Peyer's patch (tissue), 4 donors: ENCODE data around the gene RIIAD1. TPM values are rescaled to one million over a fixed set of nuclear protein-coding genes. Genes with fewer than 3 reads are reported as not detected.

Source experiments
- DNase-seq, 3 donors: peaks; one replicate each; pipeline ENCODE4 v3.0.0-alpha.2; 2017 to 2019
- H3K27ac ChIP-seq, 4 donors: fragments of 200-600 bp; sonication (generic); one replicate each; pipeline ENCODE4 v1.5.1; 2016 to 2019
- H3K27me3 ChIP-seq, 2 donors: fragments of 200-600 bp; sonication (generic); one replicate each; pipeline ENCODE4 v1.5.1; 2019
- H3K36me3 ChIP-seq, 3 donors: fragments of 200-600 bp; sonication (generic); one replicate each; pipeline ENCODE4 v1.5.1; 2016 to 2019
- H3K4me1 ChIP-seq, 4 donors: fragments of 200-600 bp; sonication (generic); one replicate each; pipeline ENCODE4 v1.5.1; 2016 to 2019
- H3K4me3 ChIP-seq, 4 donors: fragments of 200-600 bp; sonication (generic); 1 replicate in 3 of 4; 2 replicates in 1 of 4; pipeline ENCODE4 v1.5.1; 2016 to 2019; ENCODE audit warnings: mild to moderate bottlenecking in 1 of 4
- H3K9me3 ChIP-seq, 4 donors: fragments of 200-600 bp; sonication (generic); one replicate each; pipeline ENCODE4 v1.5.1; 2016 to 2019; ENCODE audit warnings: mild to moderate bottlenecking in 1 of 4
- POLR2A ChIP-seq, 2 donors: fragments of 450-650 bp; IDR thresholded peaks; one replicate each; pipeline ENCODE4 v1.5.1; 2017; ENCODE audit warnings: antibody characterized with exemption in 2 of 2, mild to moderate bottlenecking in 2 of 2, moderate library complexity in 2 of 2
- total RNA-seq, 4 donors: library from RNA; depleted of rRNA; stranded (reverse); fragments of >200 nt; gene quantifications; one replicate each; pipeline ENCODE4 v1.1.0, GENCODE V29; 2016
- TF ChIP-seq, protein P1 (sequence below), 6 experiments: fragments of 450-650 bp in 4 of 6; fragments of 200-600 bp in 2 of 6; sonication (generic) in 1 of 6; IDR thresholded peaks; one replicate each; pipeline ENCODE4 v1.5.1; 2017 to 2019; ENCODE audit warnings: antibody characterized with exemption in 6 of 6, mild to moderate bottlenecking in 3 of 6, moderate library complexity in 1 of 6

RIIAD1 gene
- total RNA-seq, 4 donors from 2014 or later, result not detected

DNA sequence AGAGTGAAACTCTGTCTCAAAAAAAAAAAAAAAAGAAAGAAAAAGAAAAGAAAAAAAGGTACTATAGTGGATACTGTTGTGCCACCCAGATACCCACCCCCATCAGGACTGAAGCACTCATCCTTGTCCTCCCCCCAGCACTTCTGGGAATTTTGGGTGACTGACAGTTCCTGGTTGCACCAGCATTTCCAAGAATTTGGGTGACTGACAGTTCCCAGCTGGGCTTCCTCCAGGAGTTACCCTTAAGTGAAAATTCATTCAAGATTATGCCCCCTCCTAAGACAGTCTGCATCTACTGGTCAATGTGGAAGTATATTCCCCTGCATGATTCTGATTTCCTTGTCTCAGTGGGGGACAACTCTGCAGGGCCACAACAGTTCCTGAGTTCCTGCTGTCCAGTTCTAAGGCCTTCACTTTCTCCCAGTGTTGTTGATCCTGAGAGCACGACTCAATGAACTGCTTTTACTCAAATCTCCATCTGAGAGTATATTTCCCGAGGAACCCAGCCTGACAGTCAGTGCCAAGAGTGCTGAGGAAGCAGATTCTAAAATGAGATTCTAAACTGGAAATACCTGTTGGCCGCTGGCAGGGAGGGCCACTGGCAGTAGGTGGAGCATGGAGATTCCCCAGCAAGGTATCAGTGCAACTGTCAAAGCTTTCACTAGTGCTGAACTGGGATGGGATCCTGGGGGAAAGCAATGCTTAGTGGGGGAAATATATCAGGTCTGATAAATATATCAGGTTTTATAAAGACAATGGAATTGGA lies 18.5 kb downstream of the RIIAD1 start:
- no peaks in the 10 kb centered on the region for H3K36me3 ChIP-seq
- peaks cover 0 to 2% (median 0%) of the 10 kb centered on the region in 4 donors for H3K4me1 ChIP-seq
- no peaks in the 10 kb centered on the region for H3K27me3 ChIP-seq
- DNase-seq, result no peak
- no peak for TF ChIP-seq POLR2A (IDR thresholded peaks at IDR 0.05)
- TF ChIP-seq, protein P1, sequence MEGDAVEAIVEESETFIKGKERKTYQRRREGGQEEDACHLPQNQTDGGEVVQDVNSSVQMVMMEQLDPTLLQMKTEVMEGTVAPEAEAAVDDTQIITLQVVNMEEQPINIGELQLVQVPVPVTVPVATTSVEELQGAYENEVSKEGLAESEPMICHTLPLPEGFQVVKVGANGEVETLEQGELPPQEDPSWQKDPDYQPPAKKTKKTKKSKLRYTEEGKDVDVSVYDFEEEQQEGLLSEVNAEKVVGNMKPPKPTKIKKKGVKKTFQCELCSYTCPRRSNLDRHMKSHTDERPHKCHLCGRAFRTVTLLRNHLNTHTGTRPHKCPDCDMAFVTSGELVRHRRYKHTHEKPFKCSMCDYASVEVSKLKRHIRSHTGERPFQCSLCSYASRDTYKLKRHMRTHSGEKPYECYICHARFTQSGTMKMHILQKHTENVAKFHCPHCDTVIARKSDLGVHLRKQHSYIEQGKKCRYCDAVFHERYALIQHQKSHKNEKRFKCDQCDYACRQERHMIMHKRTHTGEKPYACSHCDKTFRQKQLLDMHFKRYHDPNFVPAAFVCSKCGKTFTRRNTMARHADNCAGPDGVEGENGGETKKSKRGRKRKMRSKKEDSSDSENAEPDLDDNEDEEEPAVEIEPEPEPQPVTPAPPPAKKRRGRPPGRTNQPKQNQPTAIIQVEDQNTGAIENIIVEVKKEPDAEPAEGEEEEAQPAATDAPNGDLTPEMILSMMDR (IDR thresholded peaks at IDR 0.05), result no peak
- H3K27ac ChIP-seq, result no peak overlapping the region
- peaks cover 0 to 13% (median 3%) of the 10 kb centered on the region in 4 donors for H3K9me3 ChIP-seq
- H3K4me3 ChIP-seq, result no peak overlapping the region

DNA sequence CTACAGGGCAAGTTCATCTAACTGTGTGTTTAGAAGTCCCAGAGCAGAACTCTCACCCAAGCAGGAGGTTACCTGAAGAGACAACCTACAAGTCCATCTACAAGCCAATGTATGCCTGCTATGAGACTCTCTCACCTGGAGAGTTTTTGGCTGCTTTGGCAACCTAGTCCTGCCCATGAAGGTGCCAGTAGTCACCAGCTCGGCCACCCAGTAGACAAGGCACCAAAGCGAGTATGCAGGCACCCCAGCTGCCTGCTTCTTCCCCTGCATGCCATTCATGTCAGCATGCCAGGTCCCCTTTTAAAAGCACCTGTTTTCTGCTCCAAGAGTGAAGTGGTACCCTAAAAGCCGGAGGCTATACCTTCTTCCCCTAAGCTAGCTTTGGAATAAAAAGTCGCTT lies 20.2 kb downstream of the RIIAD1 start:
- H3K27me3 ChIP-seq, result no peaks in the 10 kb centered on the region
- H3K27ac ChIP-seq, result no peak overlapping the region
- no peaks in the 10 kb centered on the region for H3K4me1 ChIP-seq
- no peak for DNase-seq
- H3K4me3 ChIP-seq, result no peak overlapping the region
- H3K9me3 ChIP-seq, result peaks cover 0 to 13% (median 3%) of the 10 kb centered on the region in 4 donors
- H3K36me3 ChIP-seq, result no peaks in the 10 kb centered on the region
- TF ChIP-seq POLR2A (IDR thresholded peaks at IDR 0.05), result no peak
- TF ChIP-seq, protein P1 (IDR thresholded peaks at IDR 0.05), result no peak

DNA sequence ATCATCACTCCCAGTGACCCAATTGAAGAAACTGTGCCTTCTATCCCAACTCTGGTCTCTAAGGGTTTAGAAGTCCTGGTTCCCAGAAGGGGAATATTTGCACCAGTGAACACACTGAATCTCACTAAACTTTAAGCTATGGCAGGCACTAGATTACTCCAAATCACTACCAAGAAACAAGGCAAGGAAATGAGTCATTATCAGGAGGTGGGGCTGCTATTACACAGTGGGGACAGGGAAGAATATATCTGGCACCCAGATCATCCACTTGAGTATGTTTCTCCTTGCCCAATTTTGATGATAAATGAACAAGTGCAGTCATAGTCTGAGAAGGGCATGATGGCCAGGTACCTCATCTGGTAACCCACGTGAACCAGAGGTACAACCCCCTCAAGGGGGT lies 35.0 kb downstream of the RIIAD1 start:
- Histone ChIP-seq H3K4me3 (no peak overlapping the region), H3K27ac (no peak overlapping the region), H3K9me3 (no peaks in the 10 kb centered on the region), H3K36me3 (peaks cover 0 to 29% (median 0%) of the 10 kb centered on the region in 3 donors), H3K27me3 (no peaks in the 10 kb centered on the region), H3K4me1 (no peaks in the 10 kb centered on the region)
- TF ChIP-seq POLR2A (IDR thresholded peaks at IDR 0.05), result no peak
- TF ChIP-seq, protein P1 (IDR thresholded peaks at IDR 0.05), result no peak
- DNase-seq, result no peak

DNA sequence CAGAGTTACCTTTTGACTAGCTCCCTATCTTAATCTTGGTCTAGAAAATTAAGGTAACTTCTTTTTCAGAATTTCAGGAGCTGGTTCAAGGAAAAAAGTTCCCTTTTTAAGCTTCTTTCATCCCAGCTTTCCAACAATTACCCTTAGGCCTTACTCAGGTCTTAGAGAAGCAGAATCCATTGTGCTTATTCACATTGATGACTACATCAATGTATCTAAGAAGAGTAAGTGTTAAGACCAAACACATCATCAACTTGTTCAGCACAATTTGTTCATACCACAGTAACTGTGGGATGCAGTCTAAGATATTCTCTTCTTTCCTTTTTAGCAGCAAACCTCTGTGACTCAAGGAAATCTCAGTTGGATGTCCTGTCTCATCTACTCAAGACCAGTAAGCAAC lies 37.9 kb downstream of the RIIAD1 start:
- Histone ChIP-seq H3K4me3 (no peak overlapping the region), H3K27ac (no peak overlapping the region), H3K36me3 (peaks cover 0 to 36% (median 0%) of the 10 kb centered on the region in 3 donors), H3K4me1 (peaks cover 0 to 6% (median 3%) of the 10 kb centered on the region in 4 donors), H3K9me3 (no peaks in the 10 kb centered on the region), H3K27me3 (no peaks in the 10 kb centered on the region)
- DNase-seq, result no peak
- TF ChIP-seq, protein P1 (IDR thresholded peaks at IDR 0.05), result no peak
- no peak for TF ChIP-seq POLR2A (IDR thresholded peaks at IDR 0.05)

DNA sequence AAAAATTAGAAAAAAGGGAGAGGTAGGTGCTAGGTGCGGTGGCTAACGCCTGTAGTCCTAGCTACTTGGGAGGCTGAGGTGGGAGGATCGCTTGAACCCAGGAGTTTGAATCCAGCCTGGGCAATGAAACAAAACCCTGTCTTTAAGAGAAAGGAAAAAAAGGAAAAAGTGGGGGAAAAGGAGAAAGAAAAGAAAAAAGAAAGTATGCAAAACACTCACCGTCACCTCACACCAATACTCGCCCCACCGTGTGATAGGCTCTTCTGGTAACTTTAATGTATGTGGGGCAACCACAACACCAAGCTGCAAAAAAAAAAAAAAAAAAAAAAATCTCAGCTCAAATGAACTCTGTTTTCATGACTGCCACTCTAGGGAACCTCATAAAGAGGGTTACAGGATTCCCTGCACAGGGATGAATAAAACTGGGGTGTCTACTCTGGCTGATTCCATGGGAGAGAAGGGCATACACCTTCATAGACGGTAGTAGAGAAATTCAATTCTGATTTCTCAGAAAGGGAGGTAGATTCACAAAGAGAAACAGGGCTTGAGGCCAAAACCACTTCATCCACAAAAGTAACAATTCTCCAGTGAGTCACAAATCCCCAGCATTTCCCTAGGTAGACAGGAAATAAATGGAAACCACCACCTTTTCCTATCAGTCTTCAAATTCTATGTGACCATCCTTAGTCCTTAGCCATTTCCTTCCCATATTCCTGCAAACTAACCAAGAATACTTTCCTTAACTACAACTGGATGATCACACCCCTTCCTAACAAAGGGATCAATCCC lies 39.5 kb downstream of the RIIAD1 start:
- no peaks in the 10 kb centered on the region for H3K27me3 ChIP-seq
- H3K36me3 ChIP-seq, result peaks cover 0 to 36% (median 0%) of the 10 kb centered on the region in 3 donors
- DNase-seq, result no peak
- no peak overlapping the region for H3K27ac ChIP-seq
- TF ChIP-seq, protein P1 (IDR thresholded peaks at IDR 0.05), result no peak
- H3K4me1 ChIP-seq, result peaks cover 0 to 8% (median 4%) of the 10 kb centered on the region in 4 donors
- no peaks in the 10 kb centered on the region for H3K9me3 ChIP-seq
- no peak overlapping the region for H3K4me3 ChIP-seq
